Kidney epithelial cell (primary cell): ENCODE measurements around the gene CLDND2. TPM values are rescaled to one million over a fixed set of nuclear protein-coding genes. Genes with fewer than 3 reads are reported as not detected.

Experiments
- DNase-seq: peaks from one replicate; pipeline ENCODE4 v3.0.0-alpha.2; 2010; ENCODE audit warnings: low read depth
- H3K27me3 ChIP-seq: 2 replicates; pipeline ENCODE4 v1.6.0; 2011; ENCODE audit warnings: low read length; ENCODE audit not compliant: control insufficient read depth, insufficient read depth
- H3K36me3 ChIP-seq: 2 replicates; pipeline ENCODE4 v1.5.1; 2011; ENCODE audit warnings: low read length; ENCODE audit not compliant: control insufficient read depth, insufficient read depth
- H3K4me3 ChIP-seq: 2 replicates; pipeline ENCODE4 v1.5.1; 2011; ENCODE audit warnings: low read depth, mild to moderate bottlenecking, control low read depth, low read length
- total RNA-seq: library from RNA; depleted of rRNA; stranded (reverse); fragments of >200 nt; gene quantifications from 2 replicates; pipeline ENCODE4 v1.2.3, GENCODE V29; 2015
- TF ChIP-seq, protein P1 (sequence below): IDR thresholded peaks from 2 replicates; pipeline ENCODE4 v1.5.1; 2011; ENCODE audit warnings: mild to moderate bottlenecking, moderate library complexity, low read length, control low read depth, inconsistent platforms; ENCODE audit not compliant: insufficient read depth, poor library complexity, severe bottlenecking

CLDND2 gene
- total RNA-seq, 1 donor from 2014 or later: not detected

DNA sequence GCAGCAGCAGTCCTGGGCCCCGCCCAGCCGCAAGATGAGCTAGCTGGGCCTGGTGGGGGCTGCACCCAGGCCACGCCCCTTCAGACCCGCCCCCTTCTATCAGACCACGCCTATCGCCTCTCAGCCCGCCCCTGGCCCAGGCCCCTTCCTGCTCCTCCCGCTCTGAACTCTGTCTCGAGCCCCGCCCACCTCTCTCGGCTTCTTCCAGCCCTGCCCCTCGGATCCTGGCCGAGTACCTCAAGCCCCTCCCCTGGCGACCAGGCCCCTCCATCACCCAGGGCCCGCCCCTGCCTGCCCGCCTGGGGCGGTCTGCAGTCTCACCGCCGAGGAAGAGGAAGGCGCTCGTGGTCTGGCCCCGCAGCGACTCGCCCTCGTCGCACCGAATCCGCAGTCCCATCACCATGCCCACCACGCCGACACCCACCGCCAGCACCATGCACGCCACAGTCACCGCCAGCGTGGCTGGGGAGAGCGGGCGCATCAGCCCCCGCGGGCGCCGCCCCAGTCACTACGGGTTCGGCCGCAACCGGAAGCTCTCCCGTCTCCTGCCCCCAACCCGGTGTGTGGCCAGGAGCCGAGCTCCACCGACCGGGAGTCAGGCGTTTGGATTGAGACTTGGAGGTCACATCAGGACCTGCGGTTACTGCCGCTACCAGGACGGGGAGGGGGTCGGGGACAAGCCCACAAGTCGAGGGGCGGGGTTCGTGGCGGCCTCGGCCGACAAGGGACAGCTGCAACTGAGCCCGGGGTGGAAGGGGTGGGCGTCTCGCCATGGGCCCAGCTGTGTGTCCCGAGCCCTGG lies 1.0 kb downstream of the CLDND2 start:
- TF ChIP-seq, protein P1, sequence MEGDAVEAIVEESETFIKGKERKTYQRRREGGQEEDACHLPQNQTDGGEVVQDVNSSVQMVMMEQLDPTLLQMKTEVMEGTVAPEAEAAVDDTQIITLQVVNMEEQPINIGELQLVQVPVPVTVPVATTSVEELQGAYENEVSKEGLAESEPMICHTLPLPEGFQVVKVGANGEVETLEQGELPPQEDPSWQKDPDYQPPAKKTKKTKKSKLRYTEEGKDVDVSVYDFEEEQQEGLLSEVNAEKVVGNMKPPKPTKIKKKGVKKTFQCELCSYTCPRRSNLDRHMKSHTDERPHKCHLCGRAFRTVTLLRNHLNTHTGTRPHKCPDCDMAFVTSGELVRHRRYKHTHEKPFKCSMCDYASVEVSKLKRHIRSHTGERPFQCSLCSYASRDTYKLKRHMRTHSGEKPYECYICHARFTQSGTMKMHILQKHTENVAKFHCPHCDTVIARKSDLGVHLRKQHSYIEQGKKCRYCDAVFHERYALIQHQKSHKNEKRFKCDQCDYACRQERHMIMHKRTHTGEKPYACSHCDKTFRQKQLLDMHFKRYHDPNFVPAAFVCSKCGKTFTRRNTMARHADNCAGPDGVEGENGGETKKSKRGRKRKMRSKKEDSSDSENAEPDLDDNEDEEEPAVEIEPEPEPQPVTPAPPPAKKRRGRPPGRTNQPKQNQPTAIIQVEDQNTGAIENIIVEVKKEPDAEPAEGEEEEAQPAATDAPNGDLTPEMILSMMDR: no peak
- Histone ChIP-seq H3K27me3 (no peaks in the 10 kb centered on the region), H3K36me3 (no peaks in the 10 kb centered on the region), H3K4me3 (peak overlapping the region; percentile 90)
- DNase-seq: peak; percentile 85

GRCh38 chr19:51367255-51367564 lies 1.6 kb downstream of the CLDND2 start:
- TF ChIP-seq, protein P1: no peak
- Histone ChIP-seq H3K27me3 (no peaks in the 10 kb centered on the region), H3K4me3 (peak overlapping the region; percentile 90), H3K36me3 (no peaks in the 10 kb centered on the region)
- no peak for DNase-seq

- TF ChIP-seq, protein P1: no peak
- peak; percentile 87 for DNase-seq
- Histone ChIP-seq H3K4me3 (peak overlapping the region; percentile 90), H3K27me3 (no peaks in the 10 kb centered on the region), H3K36me3 (no peaks in the 10 kb centered on the region)
Measured at GRCh38 chr19:51366389-51367254, 2.2 kb downstream of the CLDND2 start.

DNA sequence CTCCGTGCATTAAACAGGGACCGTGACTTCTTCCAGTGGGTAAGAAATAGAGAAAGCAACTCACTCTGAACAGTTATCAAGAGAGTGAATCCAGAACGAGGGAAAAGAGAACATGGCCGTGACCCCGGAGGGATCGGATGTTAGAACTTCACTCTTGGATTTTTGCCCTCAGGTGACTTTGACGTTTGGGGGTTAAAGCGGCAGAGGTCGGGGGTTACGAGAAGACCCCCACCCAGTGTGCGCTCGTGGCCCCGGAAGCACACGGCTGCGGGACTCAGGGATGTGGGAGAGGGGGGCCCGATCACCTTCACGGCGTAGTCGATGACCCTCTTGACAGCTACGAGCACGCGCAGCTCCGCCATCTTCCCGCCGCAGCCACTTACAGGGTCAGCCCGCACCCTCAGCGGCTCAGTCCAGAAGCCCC lies 2.8 kb downstream of the CLDND2 start, which contains the start of gene ETFB:
Gene ETFB, minus strand, starts transcription at position 424 of the 424 bp plus-strand sequence. Its CDS starts 62 bp downstream, at position 362.
- peak within 1 kb of the TSS; percentile 90 for H3K4me3 ChIP-seq
- no peak for DNase-seq
- no peaks in the 10 kb centered on the region for H3K36me3 ChIP-seq
- no peaks in the 10 kb centered on the region for H3K27me3 ChIP-seq
- TF ChIP-seq, protein P1: no peak

DNA sequence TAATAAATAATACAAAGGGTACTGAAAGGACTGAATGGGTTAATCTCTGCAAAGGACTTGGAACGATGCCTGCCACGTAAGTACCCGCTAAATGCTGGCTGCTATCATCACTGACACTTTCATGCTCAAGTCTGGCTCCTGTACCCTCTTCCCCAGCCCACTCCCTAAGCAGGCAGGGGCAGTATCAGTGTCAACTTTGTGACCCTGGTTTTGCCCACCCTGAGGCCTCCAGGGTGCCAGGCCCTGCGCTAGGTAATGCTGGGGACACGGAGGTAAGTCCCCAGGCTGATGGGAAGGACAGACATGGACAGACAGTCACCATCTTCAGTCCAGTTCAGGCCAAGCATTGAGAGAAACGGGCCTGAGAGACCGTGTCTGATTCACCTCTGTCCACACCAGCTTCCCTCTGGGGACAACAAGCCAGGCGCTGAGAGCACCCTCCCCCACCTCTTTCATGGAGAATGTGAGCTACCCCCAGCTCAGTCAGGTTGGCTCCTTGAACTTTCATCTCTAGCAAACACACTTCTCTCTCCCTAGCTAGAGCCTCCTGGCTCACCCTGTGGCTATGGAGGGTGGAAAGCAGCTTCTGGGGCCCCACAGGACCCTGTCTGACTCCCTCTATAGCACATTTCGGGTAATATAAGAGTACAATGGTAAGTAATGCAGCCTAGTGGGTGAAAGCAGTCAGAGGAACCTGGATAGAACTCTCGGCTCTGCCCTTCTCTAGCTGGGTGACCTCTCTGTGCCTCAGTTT lies 3.4 kb downstream of the CLDND2 start:
- TF ChIP-seq, protein P1: no peak
- no peak for DNase-seq
- H3K27me3 ChIP-seq: no peaks in the 10 kb centered on the region

More for the DNA sequence above, 3.4 kb downstream of the CLDND2 start:
- Histone ChIP-seq H3K36me3 (no peaks in the 10 kb centered on the region), H3K4me3 (peak overlapping the region; percentile 90)
